GM21723 (cell line): ENCODE measurements around the gene DMPK.
"Not testable (repeated sequence)": the region's sequence is repeated elsewhere in the genome, so short reads cannot be mapped to it uniquely, and the experiment has no call there.

Source experiments
- ATAC-seq: cut with Tn5 transposase; IDR thresholded peaks from one replicate; pipeline ENCODE4 v1.9.1; 2021; ENCODE audit warnings: mild to moderate bottlenecking, moderate library complexity; ENCODE audit not compliant: unreplicated experiment

The DMPK gene

GRCh38 chr19:45752639-45753038 lies 29.7 kb downstream of the DMPK start:
- ATAC-seq = no peak

- not testable (repeated sequence) for ATAC-seq
Observed at GRCh38 chr19:45751483-45751882, 30.8 kb downstream of the DMPK start.

- ATAC-seq = no peak
Observed at GRCh38 chr19:45747513-45747912, 34.8 kb downstream of the DMPK start.

GRCh38 chr19:45746866-45747265 lies 35.4 kb downstream of the DMPK start:
- no peak for ATAC-seq

- no peak for ATAC-seq
Observed at GRCh38 chr19:45745606-45746005, 36.7 kb downstream of the DMPK start.

- ATAC-seq = no peak
Observed at GRCh38 chr19:45742969-45743368, 39.3 kb downstream of the DMPK start.

- ATAC-seq = no peak
Observed at GRCh38 chr19:45739498-45740439, 42.5 kb downstream of the DMPK start.

- no peak for ATAC-seq
Observed at GRCh38 chr19:45733160-45733810, 49.0 kb downstream of the DMPK start, which contains the start of gene MEIOSIN. Gene MEIOSIN, plus strand, starts transcription at chr19:45733439. Its CDS starts 1,938 bp downstream, at chr19:45735377.

- ATAC-seq = peak; percentile 88
Observed at GRCh38 chr19:45730368-45731288, 51.7 kb downstream of the DMPK start, which contains the start of gene FBXO46. Gene FBXO46, minus strand, starts transcription at chr19:45730896. Its CDS starts 17,401 bp downstream, at chr19:45713495.

GRCh38 chr19:45729800-45730290 lies 52.4 kb downstream of the DMPK start:
- ATAC-seq = no peak

GRCh38 chr19:45728683-45729082 lies 53.6 kb downstream of the DMPK start:
- ATAC-seq = not testable (repeated sequence)

GRCh38 chr19:45720065-45720464 lies 62.2 kb downstream of the DMPK start:
- ATAC-seq = not testable (repeated sequence)
